HepG2 (cell line): Measurements from ENCODE around the gene MAML1. TPM values are rescaled to one million over a fixed set of nuclear protein-coding genes. Genes with fewer than 3 reads are reported as not detected.

Experiments
- DMTF1 ChIP-seq: sonication (generic); formaldehyde crosslinking; IDR thresholded peaks from 2 replicates; pipeline ENCODE4 v1.4.0; 2020; ENCODE audit warnings: mild to moderate bottlenecking, missing genetic modification reagents
- ELF4 ChIP-seq: sonication (generic); formaldehyde crosslinking; IDR thresholded peaks from 2 replicates; pipeline ENCODE4 v1.5.0; 2020; ENCODE audit warnings: missing genetic modification reagents, mild to moderate bottlenecking, moderate library complexity, borderline replicate concordance
- ETV6 ChIP-seq: sonication (generic); formaldehyde crosslinking; conservative IDR thresholded peaks from 2 replicates; pipeline ENCODE4 v1.4.0; 2020; ENCODE audit warnings: missing genetic modification reagents
- IRF9 ChIP-seq: sonication (generic); formaldehyde crosslinking; IDR thresholded peaks from 2 replicates; pipeline ENCODE4 v1.8.0; 2022; ENCODE audit warnings: missing genetic modification reagents, mild to moderate bottlenecking, borderline replicate concordance
- PBX2 ChIP-seq: IDR thresholded peaks from 2 replicates; pipeline ENCODE4 v1.6.1; 2016; ENCODE audit warnings: control low read depth
- RBAK ChIP-seq: sonication (generic); formaldehyde crosslinking; IDR thresholded peaks from 2 replicates; pipeline ENCODE4 v1.5.1; 2020; ENCODE audit warnings: mild to moderate bottlenecking, missing genetic modification reagents
- RCOR2 ChIP-seq: IDR thresholded peaks from 2 replicates; pipeline ENCODE4 v1.6.1; 2016; ENCODE audit warnings: missing biosample characterization, missing genetic modification reagents
- RNF2 ChIP-seq: fragments of 450-650 bp; conservative IDR thresholded peaks from 2 replicates; pipeline ENCODE4 v1.6.1; 2016; ENCODE audit warnings: low read depth
- SETDB1 ChIP-seq: sonication (generic); formaldehyde crosslinking; IDR thresholded peaks from 2 replicates; pipeline ENCODE4 v1.5.1; 2020; ENCODE audit warnings: missing genetic modification reagents, mild to moderate bottlenecking, borderline replicate concordance
- ZBTB40 ChIP-seq, 2 experiments: fragments of 450-650 bp in 1 of 2; sonication (generic) in 1 of 2; formaldehyde crosslinking in 1 of 2; IDR thresholded peaks; 2 replicates each; pipeline versions ENCODE4 v1.6.1 to v1.8.0; 2016 to 2022; ENCODE audit warnings: antibody characterized with exemption in 1 of 2, mild to moderate bottlenecking in 1 of 2, missing genetic modification reagents in 1 of 2
- ZNF891 ChIP-seq: sonication (generic); formaldehyde crosslinking; IDR thresholded peaks from 2 replicates; pipeline ENCODE4 v1.5.0; 2020; ENCODE audit warnings: mild to moderate bottlenecking, missing genetic modification reagents
- polyA plus RNA-seq, 8 experiments: library from polyadenylated mRNA; depleted of rRNA in 3 of 8; stranded (reverse) in 7 of 8; unstranded in 1 of 8; fragments of >200 nt; fragmentation: Illumina TruSeq in 4 of 8; extraction: Trizol in 4 of 8; gene quantifications; 2 replicates each; pipeline versions ENCODE4 v1.2.1 to v1.2.3, GENCODE V29; 2011 to 2016; ENCODE audit warnings: low read depth in 4 of 8, missing spikeins in 1 of 8, mixed read lengths in 1 of 8; ENCODE audit not compliant: insufficient read depth in 1 of 8
- total RNA-seq, 5 experiments: library from RNA; depleted of rRNA; stranded (reverse); fragments of >200 nt; fragmentation: Illumina TruSeq; extraction: Trizol; gene quantifications; 2 replicates each; pipeline ENCODE4 v1.2.3, GENCODE V29; 2016; ENCODE audit warnings: low read depth in 1 of 5
- TF ChIP-seq, protein P1 (sequence below): sonication (generic); formaldehyde crosslinking; IDR thresholded peaks from 2 replicates; pipeline ENCODE4 v1.4.0; 2020; ENCODE audit warnings: missing genetic modification reagents

The MAML1 gene
- total and polyA plus RNA-seq, 2 of the 13 experiments (the other 11 are each of a cell fraction or from before 2014, with no cell fraction given), result 10.0 to 10.8 TPM

- TF ChIP-seq ZBTB40 (IDR thresholded peaks at IDR 0.05), result no peak
- no peak; the same call in 1 of the 2 replicates for TF ChIP-seq ZBTB40 (CRISPR knock-in tag; IDR thresholded peaks at IDR 0.05)
- TF ChIP-seq ELF4 (CRISPR knock-in tag), result no peak
- no peak for TF ChIP-seq DMTF1 (CRISPR knock-in tag)
- no peak for TF ChIP-seq RCOR2 (CRISPR knock-in tag)
- TF ChIP-seq IRF9 (CRISPR knock-in tag), result no peak
- TF ChIP-seq SETDB1, result no peak
- TF ChIP-seq, protein P1, sequence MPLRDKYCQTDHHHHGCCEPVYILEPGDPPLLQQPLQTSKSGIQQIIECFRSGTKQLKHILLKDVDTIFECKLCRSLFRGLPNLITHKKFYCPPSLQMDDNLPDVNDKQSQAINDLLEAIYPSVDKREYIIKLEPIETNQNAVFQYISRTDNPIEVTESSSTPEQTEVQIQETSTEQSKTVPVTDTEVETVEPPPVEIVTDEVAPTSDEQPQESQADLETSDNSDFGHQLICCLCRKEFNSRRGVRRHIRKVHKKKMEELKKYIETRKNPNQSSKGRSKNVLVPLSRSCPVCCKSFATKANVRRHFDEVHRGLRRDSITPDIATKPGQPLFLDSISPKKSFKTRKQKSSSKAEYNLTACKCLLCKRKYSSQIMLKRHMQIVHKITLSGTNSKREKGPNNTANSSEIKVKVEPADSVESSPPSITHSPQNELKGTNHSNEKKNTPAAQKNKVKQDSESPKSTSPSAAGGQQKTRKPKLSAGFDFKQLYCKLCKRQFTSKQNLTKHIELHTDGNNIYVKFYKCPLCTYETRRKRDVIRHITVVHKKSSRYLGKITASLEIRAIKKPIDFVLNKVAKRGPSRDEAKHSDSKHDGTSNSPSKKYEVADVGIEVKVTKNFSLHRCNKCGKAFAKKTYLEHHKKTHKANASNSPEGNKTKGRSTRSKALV (CRISPR knock-in tag), result 0 out of 2 replicates have a peak, but pooled peaks have one; percentile 50
- TF ChIP-seq ETV6, result no peak
- 0 out of 2 replicates have a peak, but pooled peaks have one; percentile 12 for TF ChIP-seq ZNF891
- TF ChIP-seq PBX2 (CRISPR knock-in tag), result no peak
- TF ChIP-seq RBAK (CRISPR knock-in tag), result no peak
- TF ChIP-seq RNF2, result no peak
Observed at GRCh38 chr5:179821298-179822058, 88.9 kb downstream of the MAML1 start (continued).
